ENCODE measurements around the gene MMUT.

The MMUT gene

DNA sequence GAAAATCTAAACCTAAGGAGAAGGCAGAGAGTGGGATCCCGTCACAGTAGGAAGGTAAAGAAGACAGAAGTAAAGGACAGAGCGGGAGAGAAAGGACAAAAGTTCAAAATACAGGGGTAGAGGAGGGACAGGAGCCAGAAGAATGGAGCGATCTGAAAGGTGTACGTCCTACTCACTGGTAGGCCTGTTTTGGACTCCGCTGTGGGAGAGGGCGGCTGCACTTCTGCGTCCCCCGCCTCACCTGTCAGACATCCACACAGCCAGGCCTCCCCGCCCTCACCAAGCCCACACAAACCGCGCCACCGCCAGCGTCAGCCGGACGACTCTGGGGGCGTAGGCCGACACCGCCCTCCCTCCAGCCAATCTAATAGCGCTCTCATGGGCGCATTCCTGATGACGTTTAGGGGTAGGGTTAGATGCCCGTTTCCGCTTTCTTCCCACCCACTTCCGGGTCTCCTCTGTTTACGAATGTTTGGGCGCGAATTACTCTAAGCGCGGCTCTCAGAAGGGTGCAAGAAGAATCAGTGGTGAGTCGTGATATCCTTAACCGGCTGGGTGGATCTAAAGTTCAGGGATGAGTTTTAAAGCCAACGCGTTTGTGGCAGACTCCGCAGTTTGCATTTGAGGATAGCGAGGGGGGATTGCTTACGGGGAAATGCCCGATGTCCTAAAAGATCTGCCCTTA lies at the start of gene MMUT, which contains the start of gene CENPQ:
Gene MMUT (minus strand): TSS at position 327 of the 685 bp plus-strand sequence. CDS start 3,787 bp downstream, outside the sequence.
Gene CENPQ (plus strand): TSS at position 444 of the 685 bp plus-strand sequence. CDS start 6,807 bp downstream, outside the sequence.
- TF ChIP-seq CTCF (IDR thresholded peaks at IDR 0.05): no peak

GRCh38 chr6:49509342-49509741 lies 46.3 kb upstream of the MMUT start:
- TF ChIP-seq CTCF (IDR thresholded peaks at IDR 0.05): no peak

- TF ChIP-seq CTCF (IDR thresholded peaks at IDR 0.05): no peak
These were observed 43.6 kb upstream of the MMUT start for GRCh38 chr6:49506569-49507111.

GRCh38 chr6:49504666-49505065 lies 41.6 kb upstream of the MMUT start:
- TF ChIP-seq CTCF (IDR thresholded peaks at IDR 0.05): no peak

- TF ChIP-seq CTCF (IDR thresholded peaks at IDR 0.05): no peak
These were observed 36.6 kb upstream of the MMUT start, which contains the start of gene GLYATL3 for GRCh38 chr6:49499623-49500022. Gene GLYATL3, plus strand, starts transcription at chr6:49499923. Its CDS starts 12,068 bp downstream, at chr6:49511991.

- no peak for TF ChIP-seq CTCF (IDR thresholded peaks at IDR 0.05)
These were observed 36.1 kb upstream of the MMUT start for GRCh38 chr6:49499126-49499525.

DNA sequence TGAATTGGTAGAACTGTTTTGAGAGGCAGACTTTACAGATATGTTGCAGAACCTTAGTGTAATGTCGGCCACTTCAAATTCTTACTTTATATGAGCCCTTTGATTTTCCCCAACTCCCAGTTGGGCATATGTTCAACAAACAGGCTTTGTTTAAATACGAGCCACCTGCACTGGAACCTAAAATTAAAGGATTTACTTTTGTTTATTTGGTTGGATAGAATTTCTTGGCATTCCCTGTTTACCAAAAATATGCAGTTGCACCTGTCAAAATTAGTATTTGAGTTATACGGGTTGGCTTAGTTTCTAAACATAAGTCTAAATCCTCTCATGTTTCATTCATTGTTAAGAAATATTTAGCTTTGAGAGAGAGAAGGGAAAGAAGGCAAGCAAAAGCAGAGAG lies 34.3 kb upstream of the MMUT start:
- no peak for TF ChIP-seq CTCF (IDR thresholded peaks at IDR 0.05)
